ENCODE measurements around the gene ABI2. TPM values are rescaled to one million over a fixed set of nuclear protein-coding genes. Genes with fewer than 3 reads are reported as not detected.

The ABI2 gene
- total RNA-seq, 1 experiment from 2014 or later: 75.6 TPM

GRCh38 chr2:203436496-203436895 lies 108.3 kb downstream of the ABI2 start (continued):
- no peak for TF ChIP-seq CTCF (IDR thresholded peaks at IDR 0.05 in 2 of 3, conservative IDR thresholded peaks at IDR 0.05 in 1 of 3; ENCODE audit: borderline replicate concordance in 1 of 3, insufficient read depth in 1 of 3, low read depth in 2 of 3, low read length in 2 of 3)
- no peak for TF ChIP-seq RAD21 (IDR thresholded peaks at IDR 0.05; ENCODE audit: low read depth)
- TF ChIP-seq FOSL1 (IDR thresholded peaks at IDR 0.05; ENCODE audit: low read depth): no peak
- TF ChIP-seq ATF3 (IDR thresholded peaks at IDR 0.05): no peak

GRCh38 chr2:203437511-203437910 lies 109.3 kb downstream of the ABI2 start:
- no peaks in the 10 kb centered on the region for H3K79me2 ChIP-seq (ENCODE audit: insufficient read depth, low read length)
- ATAC-seq (no peak), DNase-seq (ENCODE audit: low read depth, low spot score) (no peak)
- H3K4me3 ChIP-seq (replicated peaks in 1 of 2; ENCODE audit: low read depth in 1 of 2, low read length in 2 of 2): no peak overlapping the region
- no peaks in the 10 kb centered on the region for H3K27me3 ChIP-seq (ENCODE audit: insufficient read depth, low read length)
- no peak overlapping the region for H3K9ac ChIP-seq (ENCODE audit: low read length)
- no peak overlapping the region for H2AFZ ChIP-seq (ENCODE audit: low read depth, low read length, poor library complexity, severe bottlenecking)
- intact Hi-C loops (cut with micrococcal nuclease): no loop called here
- H3K4me1 ChIP-seq (ENCODE audit: control insufficient read depth in 1 of 2, insufficient read depth in 2 of 2, low read length in 2 of 2): no peaks in the 10 kb centered on the region
- no peak for TF ChIP-seq YY1 (IDR thresholded peaks at IDR 0.05; ENCODE audit: extremely low read depth, insufficient replicate concordance, low read depth, low read length)
- ChIA-PET RAD21 (ENCODE audit: low non-redundant PET in 1 of 2, low total read pairs in 2 of 2, uncharacterized antibody in 2 of 2, unreplicated experiment in 2 of 2) (no interaction called here), CTCF (no interaction called here), POLR2A (no interaction called here)
- no peaks in the 10 kb centered on the region for H3K9me3 ChIP-seq (ENCODE audit: control insufficient read depth in 1 of 2, insufficient read depth in 1 of 2, low read depth in 1 of 2, low read length in 2 of 2)
- H3K36me3 ChIP-seq (ENCODE audit: control insufficient read depth in 1 of 2, insufficient read depth in 2 of 2, low read length in 2 of 2): peaks cover 0 to 16% of the 10 kb centered on the region in 2 experiments; a peak in 2 of 4 replicates
- BruUV-seq (replicated peaks): no TSS peak
- H4K20me1 ChIP-seq (ENCODE audit: insufficient read depth): no peaks in the 10 kb centered on the region
- no peaks in the 10 kb centered on the region for H3K9me2 ChIP-seq (ENCODE audit: insufficient read depth)
- H3K4me2 ChIP-seq (ENCODE audit: low read length): no peak overlapping the region
- no peak overlapping the region for H3K27ac ChIP-seq (ENCODE audit: low read depth, low read length)

- no peak for ATAC-seq
- intact Hi-C loops (cut with micrococcal nuclease): no loop called here
- ChIA-PET POLR2A (no interaction called here), CTCF (no interaction called here), RAD21 (ENCODE audit: low non-redundant PET in 1 of 2, low total read pairs in 2 of 2, uncharacterized antibody in 2 of 2, unreplicated experiment in 2 of 2) (no interaction called here)
- no peaks in the 10 kb centered on the region for H4K20me1 ChIP-seq (ENCODE audit: insufficient read depth)
- peaks cover 2 to 12% of the 10 kb centered on the region in 2 experiments; a peak in 2 of 4 replicates for H3K36me3 ChIP-seq (ENCODE audit: control insufficient read depth in 1 of 2, insufficient read depth in 2 of 2, low read length in 2 of 2)
- BruUV-seq (replicated peaks): no TSS peak
- H3K4me3 ChIP-seq (replicated peaks in 1 of 2; ENCODE audit: low read depth in 1 of 2, low read length in 2 of 2): no peak overlapping the region
- no peak for TF ChIP-seq JUND (IDR thresholded peaks at IDR 0.05)
- TF ChIP-seq EGR1 (IDR thresholded peaks at IDR 0.05; ENCODE audit: low read depth): no peak
- TF ChIP-seq ATF3 (IDR thresholded peaks at IDR 0.05): no peak
- TF ChIP-seq CEBPB (IDR thresholded peaks at IDR 0.05; ENCODE audit: low read depth): no peak
- TF ChIP-seq ZNF274 (IDR thresholded peaks at IDR 0.05; ENCODE audit: low read depth, low read length): no peak
- H3K9ac ChIP-seq (ENCODE audit: low read length): no peak overlapping the region
- H3K4me2 ChIP-seq (ENCODE audit: low read length): no peak overlapping the region
- no peak overlapping the region for H2AFZ ChIP-seq (ENCODE audit: low read depth, low read length, poor library complexity, severe bottlenecking)
- no peak overlapping the region for H3K27ac ChIP-seq (ENCODE audit: low read depth, low read length)
- H3K9me2 ChIP-seq (ENCODE audit: insufficient read depth): no peaks in the 10 kb centered on the region
- H3K9me3 ChIP-seq (ENCODE audit: control insufficient read depth in 1 of 2, insufficient read depth in 1 of 2, low read depth in 1 of 2, low read length in 2 of 2): no peaks in the 10 kb centered on the region
- DNase-seq (ENCODE audit: low read depth, low spot score): no peak
- no peaks in the 10 kb centered on the region for H3K79me2 ChIP-seq (ENCODE audit: insufficient read depth, low read length)
- no peaks in the 10 kb centered on the region for H3K27me3 ChIP-seq (ENCODE audit: insufficient read depth, low read length)
- no peaks in the 10 kb centered on the region for H3K4me1 ChIP-seq (ENCODE audit: control insufficient read depth in 1 of 2, insufficient read depth in 2 of 2, low read length in 2 of 2)
These were observed 110.3 kb downstream of the ABI2 start for GRCh38 chr2:203438528-203438927.

Measured in HCT116 (cell line).